DND-41 (cell line): ENCODE measurements around the gene FSIP1.

Experiments used
- ATAC-seq: fragments of 200-7000 bp; cut with Tn5 transposase; 3 replicates; pipeline ENCODE4 v1.9.1; 2021; ENCODE audit warnings: low read depth; ENCODE audit not compliant: insufficient read depth
- DNase-seq: peaks from one replicate; pipeline ENCODE4 v3.0.0-alpha.2; 2020
- H2AFZ ChIP-seq: 2 replicates; pipeline ENCODE4 v1.6.0; 2012; ENCODE audit warnings: low read depth, low read length
- H3K27ac ChIP-seq: 2 replicates; pipeline ENCODE4 v1.5.1; 2012; ENCODE audit warnings: low read length, inconsistent platforms
- H3K27me3 ChIP-seq: fragments of 200-600 bp; sonication (generic); 2 replicates; pipeline ENCODE4 v1.6.0; 2012; ENCODE audit warnings: low read length, mild to moderate bottlenecking, inconsistent platforms; ENCODE audit not compliant: insufficient read depth, poor library complexity
- H3K36me3 ChIP-seq: 2 replicates; pipeline ENCODE4 v1.5.1; 2012; ENCODE audit warnings: low read length, inconsistent platforms; ENCODE audit not compliant: insufficient read depth
- H3K4me1 ChIP-seq: 2 replicates; pipeline ENCODE4 v1.5.1; 2012; ENCODE audit warnings: mild to moderate bottlenecking, low read length; ENCODE audit not compliant: insufficient read depth
- H3K4me2 ChIP-seq: 2 replicates; pipeline ENCODE4 v1.6.0; 2012; ENCODE audit warnings: mild to moderate bottlenecking, moderate library complexity, low read length, inconsistent platforms; ENCODE audit not compliant: insufficient read depth
- H3K4me3 ChIP-seq, 2 experiments: fragments of 200-600 bp in 1 of 2; shearing (Covaris generic) in 1 of 2; 2 replicates each; pipeline ENCODE4 v1.5.1; 2012 to 2016; ENCODE audit warnings: inconsistent platforms in 2 of 2, low read length in 2 of 2, mild to moderate bottlenecking in 2 of 2, low read depth in 1 of 2, moderate library complexity in 1 of 2
- H3K79me2 ChIP-seq: 2 replicates; pipeline ENCODE4 v1.6.0; 2012; ENCODE audit warnings: low read length, inconsistent platforms; ENCODE audit not compliant: insufficient read depth
- H3K9ac ChIP-seq: 2 replicates; pipeline ENCODE4 v1.6.0; 2012; ENCODE audit warnings: low read depth, mild to moderate bottlenecking, inconsistent platforms, low read length, moderate library complexity
- H3K9me3 ChIP-seq: 2 replicates; pipeline ENCODE4 v1.5.1; 2012; ENCODE audit warnings: low read length, moderate library complexity, mild to moderate bottlenecking, inconsistent platforms; ENCODE audit not compliant: insufficient read depth, severe bottlenecking
- H4K20me1 ChIP-seq: 2 replicates; pipeline ENCODE4 v1.6.0; 2012; ENCODE audit warnings: low read length; ENCODE audit not compliant: insufficient read depth
- EZH2 ChIP-seq: IDR thresholded peaks from 3 replicates; pipeline ENCODE4 v1.6.1; 2012; ENCODE audit warnings: borderline replicate concordance, low read depth, mild to moderate bottlenecking, moderate library complexity, low read length, inconsistent platforms; ENCODE audit not compliant: severe bottlenecking
- TF ChIP-seq, protein P1 (sequence below): IDR thresholded peaks from 2 replicates; pipeline ENCODE4 v1.5.1; 2012; ENCODE audit warnings: borderline replicate concordance, low read length, moderate library complexity, mild to moderate bottlenecking; ENCODE audit not compliant: poor library complexity, severe bottlenecking; ENCODE audit errors: extremely low read depth

The FSIP1 gene

DNA sequence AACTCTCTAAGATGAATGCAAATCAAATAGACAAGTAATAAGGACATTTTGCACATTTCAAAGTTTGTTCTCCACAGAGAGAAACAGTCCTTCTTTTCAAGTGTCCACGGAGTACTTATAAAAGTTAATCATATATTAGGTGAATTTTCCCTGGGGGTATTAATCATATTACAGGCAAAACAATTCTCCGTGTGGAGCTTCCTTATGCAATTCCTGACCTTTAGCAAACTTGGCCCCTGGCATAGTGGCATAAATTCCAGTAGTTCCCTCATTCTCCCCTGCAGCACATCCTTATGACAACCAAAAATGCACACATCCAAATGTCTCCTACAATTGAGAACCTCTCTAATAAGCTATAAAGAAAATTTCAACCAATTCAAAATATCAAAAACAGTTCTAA is 34.4 kb downstream of the FSIP1 start:
- no peaks in the 10 kb centered on the region for H4K20me1 ChIP-seq
- DNase-seq: no peak
- H3K79me2 ChIP-seq: no peaks in the 10 kb centered on the region
- no peak for TF ChIP-seq EZH2
- TF ChIP-seq, protein P1, sequence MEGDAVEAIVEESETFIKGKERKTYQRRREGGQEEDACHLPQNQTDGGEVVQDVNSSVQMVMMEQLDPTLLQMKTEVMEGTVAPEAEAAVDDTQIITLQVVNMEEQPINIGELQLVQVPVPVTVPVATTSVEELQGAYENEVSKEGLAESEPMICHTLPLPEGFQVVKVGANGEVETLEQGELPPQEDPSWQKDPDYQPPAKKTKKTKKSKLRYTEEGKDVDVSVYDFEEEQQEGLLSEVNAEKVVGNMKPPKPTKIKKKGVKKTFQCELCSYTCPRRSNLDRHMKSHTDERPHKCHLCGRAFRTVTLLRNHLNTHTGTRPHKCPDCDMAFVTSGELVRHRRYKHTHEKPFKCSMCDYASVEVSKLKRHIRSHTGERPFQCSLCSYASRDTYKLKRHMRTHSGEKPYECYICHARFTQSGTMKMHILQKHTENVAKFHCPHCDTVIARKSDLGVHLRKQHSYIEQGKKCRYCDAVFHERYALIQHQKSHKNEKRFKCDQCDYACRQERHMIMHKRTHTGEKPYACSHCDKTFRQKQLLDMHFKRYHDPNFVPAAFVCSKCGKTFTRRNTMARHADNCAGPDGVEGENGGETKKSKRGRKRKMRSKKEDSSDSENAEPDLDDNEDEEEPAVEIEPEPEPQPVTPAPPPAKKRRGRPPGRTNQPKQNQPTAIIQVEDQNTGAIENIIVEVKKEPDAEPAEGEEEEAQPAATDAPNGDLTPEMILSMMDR: no peak
- ATAC-seq: no peak
- H3K27me3 ChIP-seq: peaks cover 19% of the 10 kb centered on the region
- H3K9ac ChIP-seq: no peak overlapping the region
- no peak overlapping the region for H3K4me2 ChIP-seq
- H2AFZ ChIP-seq: no peak overlapping the region
- no peaks in the 10 kb centered on the region for H3K4me1 ChIP-seq
- H3K9me3 ChIP-seq: no peaks in the 10 kb centered on the region
- no peak overlapping the region for H3K4me3 ChIP-seq
- H3K36me3 ChIP-seq: no peaks in the 10 kb centered on the region
- H3K27ac ChIP-seq: no peak overlapping the region

DNA sequence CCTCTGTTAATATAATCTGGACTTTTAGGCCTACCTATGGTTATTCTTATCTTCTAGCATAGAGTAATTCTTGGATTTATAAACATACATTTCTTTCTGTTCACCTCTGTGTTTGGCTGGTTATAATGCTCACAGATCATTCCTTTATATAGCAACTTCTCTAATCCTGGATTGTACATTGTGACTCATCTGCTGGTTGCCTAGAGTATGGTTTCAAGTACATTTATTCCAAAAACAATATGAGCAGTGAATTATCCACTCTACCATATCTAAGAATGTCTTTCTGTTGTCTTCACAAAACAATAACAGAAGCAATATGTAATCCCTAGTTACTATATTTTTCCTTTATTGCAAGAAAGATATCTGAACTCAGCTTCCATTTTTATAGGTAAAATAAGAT is 35.3 kb downstream of the FSIP1 start:
- Histone ChIP-seq H3K36me3 (no peaks in the 10 kb centered on the region), H3K9me3 (no peaks in the 10 kb centered on the region), H3K79me2 (no peaks in the 10 kb centered on the region), H3K27me3 (peaks cover 19% of the 10 kb centered on the region), H3K27ac (no peak overlapping the region), H2AFZ (no peak overlapping the region), H3K4me1 (no peaks in the 10 kb centered on the region), H4K20me1 (no peaks in the 10 kb centered on the region), H3K9ac (no peak overlapping the region), H3K4me2 (no peak overlapping the region), H3K4me3 (no peak overlapping the region)
- ATAC-seq: no peak
- TF ChIP-seq, protein P1: no peak
- no peak for TF ChIP-seq EZH2
- DNase-seq: no peak

DNA sequence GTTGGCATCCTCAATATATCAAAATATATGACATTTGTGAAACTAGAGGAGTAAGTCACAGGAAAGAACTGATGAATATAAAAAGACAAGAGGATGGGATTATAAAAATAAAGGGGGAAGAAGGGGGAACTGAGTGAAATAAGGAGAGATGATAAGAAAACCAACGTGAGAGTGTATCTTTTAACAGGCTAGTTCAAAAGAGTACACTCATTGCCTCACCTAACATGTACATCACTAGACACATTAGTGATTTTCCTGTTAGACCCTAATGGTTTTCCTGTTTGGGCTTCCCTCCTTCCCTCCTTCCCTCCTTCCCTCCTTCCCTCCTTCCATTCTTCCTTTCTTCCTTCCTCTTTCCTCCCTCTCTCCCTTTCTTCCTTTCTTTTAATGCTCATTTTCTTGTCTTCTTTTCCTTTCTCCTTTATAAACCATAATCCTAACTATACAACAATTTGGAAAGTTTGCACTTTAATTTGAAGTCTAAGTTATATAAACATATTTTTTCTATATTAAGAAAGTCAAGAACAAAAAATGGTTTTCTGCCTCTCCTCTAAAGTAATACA is 35.8 kb downstream of the FSIP1 start:
- Histone ChIP-seq H3K4me1 (no peaks in the 10 kb centered on the region), H3K4me2 (no peak overlapping the region)
- no peak for ATAC-seq

More for the DNA sequence above, 35.8 kb downstream of the FSIP1 start:
- Histone ChIP-seq H3K27ac (no peak overlapping the region), H2AFZ (no peak overlapping the region), H3K79me2 (no peaks in the 10 kb centered on the region), H3K9ac (no peak overlapping the region), H3K9me3 (no peaks in the 10 kb centered on the region), H4K20me1 (no peaks in the 10 kb centered on the region), H3K4me3 (no peak overlapping the region), H3K27me3 (peaks cover 19% of the 10 kb centered on the region), H3K36me3 (no peaks in the 10 kb centered on the region)
- TF ChIP-seq EZH2: no peak
- TF ChIP-seq, protein P1: no peak
- no peak for DNase-seq
